GM10266 (cell line): Measurements from ENCODE around the gene TTLL10.
"Not testable (repeated sequence)": the region's sequence is repeated elsewhere in the genome, so short reads cannot be mapped to it uniquely, and the experiment has no call there.

Experiments
- DNase-seq: peaks from one replicate; pipeline ENCODE4 v3.0.0; 2012; ENCODE audit errors: extremely low spot score
- CTCF ChIP-seq: IDR thresholded peaks from 2 replicates; pipeline ENCODE4 v1.5.1; 2012; ENCODE audit warnings: mild to moderate bottlenecking, low read depth; ENCODE audit not compliant: control insufficient read depth, insufficient read depth; ENCODE audit errors: missing control alignments

The TTLL10 gene

GRCh38 chr1:1148569-1148968, 25.1 kb upstream of the TTLL10 start:
- no peak for DNase-seq
- no peak for TF ChIP-seq CTCF

- no peak for TF ChIP-seq CTCF
- DNase-seq = no peak
Observed at GRCh38 chr1:1149416-1149815, 24.3 kb upstream of the TTLL10 start.

- no peak for DNase-seq
Observed at GRCh38 chr1:1150100-1150499, 23.6 kb upstream of the TTLL10 start.

GRCh38 chr1:1151306-1151705, 22.4 kb upstream of the TTLL10 start:
- no peak for DNase-seq
- no peak for TF ChIP-seq CTCF

More at GRCh38 chr1:1150100-1150499, 23.6 kb upstream of the TTLL10 start:
- no peak for TF ChIP-seq CTCF

- DNase-seq = not testable (repeated sequence)
Observed at GRCh38 chr1:1152431-1152830, 21.2 kb upstream of the TTLL10 start.

- DNase-seq = not testable (repeated sequence)
Observed at GRCh38 chr1:1153215-1153614, 20.5 kb upstream of the TTLL10 start.

GRCh38 chr1:1153874-1154273, 19.8 kb upstream of the TTLL10 start:
- DNase-seq = no peak
- TF ChIP-seq CTCF = no peak

GRCh38 chr1:1155258-1155657, 18.4 kb upstream of the TTLL10 start:
- DNase-seq = no peak
- no peak for TF ChIP-seq CTCF
